GM19240 (cell line): ENCODE data around the gene PLAA.
"Not testable (repeated sequence)": the region's sequence is repeated elsewhere in the genome, so short reads cannot be mapped to it uniquely, and the experiment has no call there.

ENCODE experiments used
- DNase-seq: peaks from one replicate; pipeline ENCODE4 v3.0.0; 2011; ENCODE audit warnings: low spot score; ENCODE audit not compliant: insufficient read length

Gene PLAA

GRCh38 chr9:26935847-26936246, 11.2 kb downstream of the PLAA start:
- DNase-seq = no peak

- DNase-seq = no peak
Observed at GRCh38 chr9:26928902-26929495, 18.0 kb downstream of the PLAA start.

GRCh38 chr9:26925609-26926008, 21.4 kb downstream of the PLAA start:
- no peak for DNase-seq

- no peak for DNase-seq
Observed at GRCh38 chr9:26919698-26920097, 27.3 kb downstream of the PLAA start.

- DNase-seq = no peak
Observed at GRCh38 chr9:26913138-26913668, 33.8 kb downstream of the PLAA start.

GRCh38 chr9:26904671-26905070, 42.4 kb downstream of the PLAA start:
- DNase-seq = no peak

GRCh38 chr9:26904070-26904469, 43.0 kb downstream of the PLAA start:
- no peak for DNase-seq

GRCh38 chr9:26893030-26893676, 53.9 kb downstream of the PLAA start:
- DNase-seq = no peak

- DNase-seq = peak; percentile 64
Observed at GRCh38 chr9:26892251-26893029, 54.6 kb downstream of the PLAA start, which contains the start of gene CAAP1. Gene CAAP1, minus strand, starts transcription at chr9:26892802. Its CDS starts 87 bp downstream, at chr9:26892715.

- DNase-seq = no peak
Observed at GRCh38 chr9:26891726-26892125, 55.3 kb downstream of the PLAA start.

GRCh38 chr9:26888271-26888670, 58.8 kb downstream of the PLAA start:
- no peak for DNase-seq

- no peak for DNase-seq
Observed at GRCh38 chr9:26882154-26882553, 64.9 kb downstream of the PLAA start.

GRCh38 chr9:26880262-26880661, 66.8 kb downstream of the PLAA start:
- no peak for DNase-seq

GRCh38 chr9:26875155-26875554, 71.9 kb downstream of the PLAA start:
- DNase-seq = not testable (repeated sequence)

- DNase-seq = no peak
Observed at GRCh38 chr9:26870292-26870691, 76.8 kb downstream of the PLAA start.

- DNase-seq = no peak
Observed at GRCh38 chr9:26863074-26863473, 84.0 kb downstream of the PLAA start.

GRCh38 chr9:26856413-26857032, 90.5 kb downstream of the PLAA start:
- DNase-seq = peak; percentile 13
